Measurements from ENCODE around the gene NVL.
"Not testable (repeated sequence)": the region's sequence is repeated elsewhere in the genome, so short reads cannot be mapped to it uniquely, and the experiment has no call there.

Gene NVL

DNA sequence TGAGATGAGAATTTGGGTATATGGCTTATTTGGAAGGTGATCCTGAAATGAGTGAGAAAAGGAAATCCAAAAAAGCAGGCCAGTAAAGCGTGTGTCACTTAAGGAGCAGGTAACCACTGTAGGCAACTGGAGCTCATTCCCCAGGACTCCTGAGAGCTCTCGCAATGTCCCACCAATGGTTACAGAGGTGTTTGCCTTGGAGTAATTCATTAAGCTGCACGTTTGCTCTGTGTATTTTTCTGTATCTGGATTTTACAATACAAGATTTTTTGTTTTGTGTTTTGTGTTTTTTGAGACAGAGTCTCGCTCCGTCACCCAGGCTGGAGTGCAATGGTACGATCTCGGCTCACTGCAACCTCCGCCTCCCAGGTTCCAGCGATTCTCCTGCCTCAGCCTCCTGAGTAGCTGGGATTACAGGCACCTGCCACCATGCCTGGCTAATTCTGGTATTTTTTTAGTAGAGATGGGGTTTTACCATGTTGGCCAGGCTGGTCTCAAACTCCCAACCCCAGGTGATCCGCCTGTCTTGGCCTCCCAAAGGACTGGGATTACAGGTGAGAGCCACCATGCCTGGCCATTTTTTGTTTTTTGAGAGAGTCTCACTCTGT lies 123.9 kb downstream of the NVL start:
- not testable (repeated sequence) for H3K4me3 ChIP-seq
- peak overlapping the region; percentile 29 to 84 (median 71) for H3K27ac ChIP-seq

DNA sequence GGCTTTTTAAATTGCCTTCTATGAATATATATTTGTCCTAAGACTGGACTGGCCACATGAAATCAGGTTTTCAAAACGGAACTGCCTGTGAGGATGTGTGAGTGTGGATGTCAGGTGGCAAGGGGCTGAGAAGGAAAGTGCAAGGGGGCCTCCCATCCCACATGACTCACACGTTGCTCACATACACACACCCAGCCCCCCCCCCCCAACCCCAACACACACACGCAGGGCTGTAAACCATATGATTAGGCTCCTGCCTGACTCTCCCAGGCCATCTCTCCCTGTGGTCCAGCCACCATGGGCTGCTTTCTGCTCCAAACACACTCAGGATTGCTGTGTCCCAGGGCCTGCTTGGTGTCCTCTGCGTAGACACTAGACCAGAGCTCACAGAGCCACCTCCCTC lies 124.5 kb downstream of the NVL start:
- H3K4me3 ChIP-seq = no peak overlapping the region
- H3K27ac ChIP-seq = peak overlapping the region; percentile 29 to 84 (median 71)

DNA sequence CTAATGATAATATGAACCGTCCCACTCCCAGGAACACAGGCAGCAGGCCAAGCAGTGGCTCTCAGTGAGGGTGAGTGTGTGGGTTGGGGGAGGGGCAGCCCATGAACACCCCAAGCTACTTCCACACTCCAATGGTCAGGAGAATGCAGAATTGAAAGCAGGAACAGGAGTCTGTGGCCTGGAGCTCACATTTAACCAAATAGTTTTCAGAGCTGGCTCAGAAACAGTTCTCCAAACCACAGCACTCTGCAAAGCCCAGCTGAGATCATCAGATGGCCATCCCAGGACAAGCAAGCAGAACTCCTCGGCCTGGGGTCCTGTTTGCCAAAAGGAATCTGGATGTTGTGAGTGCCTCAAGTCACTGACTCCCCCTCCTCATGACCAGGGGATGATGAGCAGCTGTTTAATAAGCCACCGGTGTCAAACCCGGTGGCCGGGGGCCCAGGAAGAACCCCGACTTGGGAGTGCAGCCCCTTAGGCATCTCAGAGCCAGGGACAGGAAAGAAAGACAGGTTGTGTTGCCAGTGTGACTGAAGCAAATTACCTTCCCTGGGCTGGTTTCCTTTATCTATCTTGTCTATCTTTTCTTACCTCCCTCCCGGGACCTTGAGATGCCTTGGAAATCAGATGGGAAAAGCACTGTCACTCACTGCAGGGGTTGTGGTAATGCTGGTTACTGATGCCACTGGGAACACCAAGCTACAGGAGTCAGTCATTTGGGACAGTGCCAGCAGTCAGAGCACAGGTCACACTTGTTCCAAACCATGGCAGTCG lies 126.5 kb downstream of the NVL start:
- Histone ChIP-seq H3K4me3 (no peak overlapping the region), H3K27ac (peak overlapping the region in 20 of 21 experiments; percentile 9 to 87 (median 70))

DNA sequence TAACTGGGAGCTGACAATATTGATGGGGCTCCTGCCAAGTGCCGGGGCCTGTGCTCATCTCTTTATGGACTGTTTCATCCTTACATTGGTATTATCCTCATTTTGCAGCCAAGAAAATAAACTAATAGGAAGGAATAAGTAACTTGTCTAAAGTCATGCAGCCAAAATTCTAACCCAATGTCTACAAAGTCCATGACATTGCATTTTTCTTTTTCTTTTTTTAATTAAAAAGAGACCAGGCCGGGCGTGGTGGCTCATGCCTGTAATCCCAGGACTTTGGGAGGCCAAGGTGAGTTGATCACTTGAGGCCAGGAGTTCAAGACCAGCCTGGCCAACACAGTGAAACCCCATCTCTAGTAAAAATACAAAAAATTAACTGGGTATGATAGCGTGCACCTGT lies 128.1 kb downstream of the NVL start:
- H3K4me3 ChIP-seq = no peak overlapping the region
- peak overlapping the region in 13 of 21 experiments; percentile 7 to 81 (median 54) for H3K27ac ChIP-seq

DNA sequence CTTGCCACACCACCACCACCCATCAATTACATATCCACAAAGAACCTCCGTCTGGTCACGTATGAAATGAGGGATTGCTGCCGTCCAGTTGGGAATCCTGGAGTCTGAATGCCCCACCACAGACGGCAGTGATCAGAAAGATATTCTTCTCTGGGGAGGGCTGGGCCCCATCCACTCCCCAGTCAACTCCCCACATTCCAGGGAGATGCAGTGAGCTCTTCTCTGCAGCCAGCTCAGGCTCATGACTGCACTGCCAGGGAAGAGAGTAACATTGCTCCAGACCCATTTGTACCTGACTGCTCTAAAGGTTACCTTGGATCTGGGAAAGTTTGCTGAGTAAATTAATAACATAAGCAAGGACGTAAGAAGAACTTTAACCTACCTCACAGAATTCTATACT lies 128.6 kb downstream of the NVL start:
- H3K27ac ChIP-seq = peak overlapping the region in 15 of 21 experiments; percentile 2 to 81 (median 47)
- H3K4me3 ChIP-seq = no peak overlapping the region

DNA sequence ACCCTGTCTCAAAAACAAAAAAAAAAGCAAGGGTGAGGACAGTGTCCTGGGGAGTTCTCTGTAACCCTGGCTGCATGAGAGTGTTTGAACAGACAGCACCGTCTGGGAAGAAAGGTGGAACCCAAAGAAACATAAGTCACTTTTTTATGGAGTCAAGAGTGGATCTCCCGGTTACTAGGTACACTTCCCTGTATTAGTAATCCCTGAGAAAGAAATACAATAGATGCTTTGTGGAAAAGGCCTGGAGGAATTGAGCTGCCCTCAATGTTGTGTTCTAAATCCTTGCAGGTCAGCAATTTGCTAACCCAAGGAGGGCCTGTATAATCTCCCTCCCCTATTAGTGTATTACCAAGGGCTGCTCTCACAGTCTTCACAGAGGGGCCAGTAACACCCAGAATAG lies 130.3 kb downstream of the NVL start:
- H3K27ac ChIP-seq = peak overlapping the region in 16 of 21 experiments; percentile 11 to 81 (median 55)
- no peak overlapping the region for H3K4me3 ChIP-seq

DNA sequence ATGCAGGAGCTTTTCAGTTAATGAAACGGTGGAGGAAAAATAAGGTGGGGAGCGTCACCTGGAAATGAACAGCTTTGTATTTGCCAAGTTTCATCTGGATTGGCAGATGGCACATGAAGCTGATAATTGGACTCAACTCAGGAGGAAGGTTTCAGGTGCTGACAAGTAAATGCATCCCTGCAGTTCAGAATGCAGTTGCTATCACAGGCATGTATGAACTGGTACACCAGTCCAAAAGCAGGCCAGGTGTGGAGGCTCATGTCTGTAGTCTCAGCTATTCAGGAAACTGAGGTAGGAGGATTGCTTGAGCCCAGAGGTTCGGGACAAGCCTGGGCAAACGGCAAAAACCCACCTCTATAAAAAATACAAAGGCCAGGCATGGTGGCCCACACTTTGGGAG lies 131.4 kb downstream of the NVL start:
- no peak overlapping the region for H3K4me3 ChIP-seq
- peak overlapping the region in 12 of 21 experiments; percentile 40 to 81 (median 60) for H3K27ac ChIP-seq

DNA sequence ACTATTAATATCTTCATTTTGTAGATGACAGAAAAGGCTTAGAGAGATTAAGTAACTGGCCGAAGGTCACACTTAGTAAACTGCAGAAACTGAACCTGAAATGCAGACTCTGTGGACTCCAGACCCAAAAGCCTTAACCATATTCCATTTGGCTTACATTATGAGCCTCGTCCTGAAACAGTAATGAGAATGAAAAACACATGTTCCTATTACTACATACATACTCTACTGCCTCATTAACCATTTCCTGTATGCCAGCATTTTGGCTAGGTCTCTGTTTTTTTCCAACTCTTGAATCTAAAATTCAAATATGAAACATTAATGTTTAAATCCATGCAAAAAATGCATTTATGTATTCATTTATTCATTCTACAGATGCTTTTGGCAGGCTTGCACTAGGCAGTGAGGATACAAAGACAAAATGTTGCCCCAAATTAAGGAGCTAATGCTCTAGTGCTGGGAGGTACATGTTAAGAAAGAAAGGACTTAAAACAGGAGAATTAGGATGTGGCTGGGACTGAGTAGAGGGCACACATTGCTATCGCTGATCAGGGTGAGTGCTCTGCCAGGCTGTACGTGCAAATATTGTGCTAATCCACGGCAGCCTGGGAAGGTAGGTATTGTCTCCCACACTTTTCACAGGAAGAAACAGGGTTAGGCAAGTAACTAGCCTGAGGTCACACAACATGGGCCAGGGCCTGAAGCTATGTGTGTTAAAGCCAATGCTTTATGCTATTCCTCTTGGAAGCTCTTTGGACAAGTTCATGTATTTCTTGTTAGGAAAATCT lies 133.0 kb downstream of the NVL start:
- Histone ChIP-seq H3K27ac (peak overlapping the region in 13 of 21 experiments; percentile 4 to 81 (median 26)), H3K4me3 (no peak overlapping the region)

DNA sequence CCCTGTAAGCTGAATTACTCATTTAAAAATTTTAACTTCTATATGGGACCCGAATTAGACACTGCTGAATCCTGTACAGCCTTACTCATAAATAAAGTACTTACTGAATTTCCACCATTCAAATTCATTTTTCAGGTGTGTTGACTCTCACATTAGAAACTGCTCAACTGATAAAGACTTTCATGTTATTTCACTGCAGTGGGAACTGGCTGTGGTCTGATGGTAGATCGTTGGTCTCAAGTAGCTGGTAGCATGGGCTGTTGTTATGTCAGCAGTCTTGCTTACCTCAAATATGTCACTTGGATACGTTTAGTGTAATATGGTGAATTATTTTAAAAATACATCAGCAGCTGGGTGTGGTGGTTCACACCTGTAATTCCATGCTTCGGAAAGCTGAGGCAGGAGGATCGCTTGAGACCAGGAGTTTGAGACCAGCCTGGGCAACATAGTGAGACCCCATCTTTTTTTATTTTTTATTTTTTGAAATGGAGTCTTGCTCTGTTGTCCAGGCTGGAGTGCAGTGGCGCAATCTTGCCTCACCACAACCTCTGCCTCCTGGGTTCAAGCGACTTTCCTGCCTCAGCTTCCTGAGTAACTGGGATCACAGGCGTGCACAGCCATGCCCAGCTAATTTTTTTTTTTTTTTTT lies 136.5 kb downstream of the NVL start:
- Histone ChIP-seq H3K27ac (no peak overlapping the region), H3K4me3 (no peak overlapping the region)

DNA sequence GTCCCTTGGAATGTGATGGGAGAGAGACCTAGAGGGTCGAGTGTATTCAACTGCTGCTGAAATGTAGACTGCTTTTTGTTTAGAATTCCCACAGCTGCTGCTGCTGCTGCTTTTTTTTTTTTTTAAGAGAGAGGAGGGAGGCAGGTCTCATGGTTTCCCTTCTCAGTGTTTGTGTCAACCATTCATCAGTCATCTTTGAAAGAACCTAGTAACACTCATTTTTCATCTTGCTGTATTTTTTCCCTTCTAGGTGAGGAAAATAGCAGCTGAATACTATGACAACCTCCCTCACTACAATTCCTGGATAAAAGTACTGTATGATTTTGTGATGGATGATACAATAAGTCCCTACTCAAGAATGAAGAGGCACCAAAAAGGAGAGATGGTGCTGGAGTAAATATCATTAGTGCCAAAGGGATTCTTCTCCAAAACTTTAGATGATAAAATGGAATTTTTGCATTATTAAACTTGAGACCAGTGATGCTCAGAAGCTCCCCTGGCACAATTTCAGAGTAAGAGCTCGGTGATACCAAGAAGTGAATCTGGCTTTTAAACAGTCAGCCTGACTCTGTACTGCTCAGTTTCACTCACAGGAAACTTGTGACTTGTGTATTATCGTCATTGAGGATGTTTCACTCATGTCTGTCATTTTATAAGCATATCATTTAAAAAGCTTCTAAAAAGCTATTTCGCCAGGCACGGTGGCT lies 137.7 kb downstream of the NVL start:
- peak overlapping the region in 1 of 21 experiments; percentile 5 for H3K27ac ChIP-seq

DNA sequence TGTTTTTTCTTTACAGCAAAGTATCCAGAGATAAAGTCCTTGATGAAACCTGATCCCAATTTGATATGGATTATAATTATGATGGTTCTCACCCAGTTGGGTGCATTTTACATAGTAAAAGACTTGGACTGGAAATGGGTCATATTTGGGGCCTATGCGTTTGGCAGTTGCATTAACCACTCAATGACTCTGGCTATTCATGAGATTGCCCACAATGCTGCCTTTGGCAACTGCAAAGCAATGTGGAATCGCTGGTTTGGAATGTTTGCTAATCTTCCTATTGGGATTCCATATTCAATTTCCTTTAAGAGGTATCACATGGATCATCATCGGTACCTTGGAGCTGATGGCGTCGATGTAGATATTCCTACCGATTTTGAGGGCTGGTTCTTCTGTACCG lies 140.4 kb downstream of the NVL start:
- no peak overlapping the region for H3K27ac ChIP-seq

More for the DNA sequence above, 137.7 kb downstream of the NVL start:
- H3K4me3 ChIP-seq = no peak overlapping the region

DNA sequence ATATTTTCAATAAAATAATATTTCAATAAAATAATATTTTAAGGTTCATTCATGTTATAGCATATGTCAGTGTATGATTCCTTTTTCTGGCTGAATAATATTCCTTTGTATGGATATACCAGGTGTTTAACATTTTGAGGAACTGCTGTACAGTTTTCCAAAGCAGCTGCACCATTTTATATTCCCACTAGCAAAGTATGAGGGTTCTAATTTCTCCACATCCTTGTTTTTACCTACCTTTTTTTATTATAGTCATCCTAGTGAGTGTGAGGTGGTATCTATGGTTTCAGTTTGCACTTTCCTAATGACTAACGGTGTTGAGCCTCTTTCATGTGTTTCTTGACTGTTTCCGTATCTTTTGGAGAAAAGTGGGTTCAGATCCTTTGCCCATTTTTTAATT lies 141.7 kb downstream of the NVL start:
- Histone ChIP-seq H3K27ac (no peak overlapping the region), H3K4me3 (no peak overlapping the region)

More for the DNA sequence above, 140.4 kb downstream of the NVL start:
- H3K4me3 ChIP-seq = no peak overlapping the region

DNA sequence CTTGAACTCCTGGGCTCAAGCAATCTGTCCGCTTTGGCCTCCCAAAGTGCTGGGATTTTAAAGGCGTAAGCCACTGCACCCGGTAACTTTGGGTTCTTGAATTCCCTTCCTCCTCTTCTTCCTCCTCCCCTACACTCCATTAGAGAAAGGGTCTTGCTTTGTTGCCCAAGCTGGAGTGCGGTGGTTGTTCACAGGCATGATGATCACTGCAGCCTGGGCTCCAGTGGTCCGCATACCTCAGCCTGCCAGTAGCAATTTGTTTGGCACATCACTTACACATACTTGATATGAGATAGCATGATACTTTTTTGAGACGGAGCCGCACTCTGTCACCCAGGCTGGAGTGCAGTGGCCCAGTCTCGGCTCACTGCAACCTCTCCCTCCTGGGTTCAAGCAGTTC lies 144.8 kb downstream of the NVL start:
- Histone ChIP-seq H3K4me3 (peak overlapping the region; percentile 54 to 97 (median 90)), H3K27ac (peak overlapping the region in 15 of 21 experiments; percentile 6 to 98 (median 94))

DNA sequence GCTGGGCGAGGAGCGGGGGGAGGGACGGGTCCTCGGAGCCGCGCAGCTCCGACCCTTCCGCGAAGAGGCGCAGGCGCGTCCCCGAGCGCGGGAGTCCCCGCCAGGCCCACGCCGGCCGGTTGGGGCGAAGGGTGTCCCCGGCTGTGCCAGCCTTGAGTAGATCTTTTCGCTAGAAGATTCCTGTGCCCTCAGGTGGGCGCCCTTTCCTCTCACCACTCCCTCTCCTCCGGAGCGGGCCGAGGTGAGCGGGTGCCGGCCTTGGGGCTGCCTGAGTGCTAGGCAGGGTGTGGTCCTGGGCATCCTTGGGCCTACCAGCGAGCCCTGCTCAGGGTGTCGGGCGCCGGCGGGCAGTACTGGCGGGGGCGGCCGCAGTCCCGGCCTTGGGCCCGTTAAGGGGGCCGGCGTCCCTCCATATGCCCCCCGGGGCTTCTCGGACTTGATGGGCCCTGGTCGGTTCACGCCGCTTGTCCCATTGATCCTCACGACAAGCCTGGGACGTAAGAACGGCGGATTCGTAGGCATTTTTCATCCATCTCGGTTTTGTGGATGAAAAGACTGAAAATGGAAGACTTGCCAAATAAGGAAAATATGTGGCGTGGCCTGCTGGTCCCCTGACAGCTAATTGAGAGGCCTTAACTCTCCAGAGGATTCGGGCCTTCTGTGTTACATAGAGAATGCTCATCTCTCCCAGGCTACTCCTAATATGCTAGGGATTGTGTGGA lies 146.2 kb downstream of the NVL start:
- Histone ChIP-seq H3K4me3 (peak overlapping the region; percentile 54 to 97 (median 90)), H3K27ac (peak overlapping the region; percentile 86 to 98 (median 94))

DNA sequence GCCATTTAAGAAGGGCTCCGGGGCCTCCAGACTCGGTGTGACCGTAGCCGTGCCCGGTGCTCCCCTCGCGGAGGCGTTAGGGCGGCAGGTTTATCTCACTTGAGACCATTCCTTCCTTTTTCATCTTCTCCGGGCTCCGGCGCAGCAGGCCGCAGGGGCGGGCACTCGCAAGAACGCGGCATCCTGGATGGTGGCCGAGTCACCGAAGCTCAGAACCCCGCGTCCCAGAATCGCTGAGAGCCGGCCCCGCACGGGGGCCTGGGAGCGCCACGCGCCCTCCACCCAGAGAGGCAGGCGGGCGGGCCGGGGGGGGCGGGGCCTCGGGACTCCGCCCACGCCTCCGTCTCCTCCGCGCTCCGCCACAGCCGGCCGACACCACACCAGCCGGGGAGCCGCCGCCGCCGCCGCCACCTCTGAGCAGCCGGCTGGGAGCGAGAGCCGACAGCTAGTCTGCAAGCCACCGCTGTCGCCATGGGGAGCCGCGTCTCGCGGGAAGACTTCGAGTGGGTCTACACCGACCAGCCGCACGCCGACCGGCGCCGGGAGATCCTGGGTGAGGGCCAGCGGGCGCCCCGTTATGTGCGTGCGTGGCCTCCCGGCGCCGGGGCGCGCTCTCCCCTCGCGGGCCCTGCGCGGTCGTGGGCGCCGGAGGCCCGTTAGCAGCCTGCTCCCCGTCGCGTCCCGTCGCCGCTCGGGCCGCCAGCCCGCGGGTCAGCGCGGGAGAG lies 146.9 kb downstream of the NVL start, which contains the start of gene DEGS1:
DEGS1 (plus strand) TSS at position 375 of the 725 bp plus-strand sequence; CDS start at position 472, 97 bp downstream.
- peak within 1 kb of the TSS; percentile 54 to 97 (median 90) for H3K4me3 ChIP-seq
- H3K27ac ChIP-seq = peak within 1 kb of the TSS; percentile 86 to 98 (median 94)

DNA sequence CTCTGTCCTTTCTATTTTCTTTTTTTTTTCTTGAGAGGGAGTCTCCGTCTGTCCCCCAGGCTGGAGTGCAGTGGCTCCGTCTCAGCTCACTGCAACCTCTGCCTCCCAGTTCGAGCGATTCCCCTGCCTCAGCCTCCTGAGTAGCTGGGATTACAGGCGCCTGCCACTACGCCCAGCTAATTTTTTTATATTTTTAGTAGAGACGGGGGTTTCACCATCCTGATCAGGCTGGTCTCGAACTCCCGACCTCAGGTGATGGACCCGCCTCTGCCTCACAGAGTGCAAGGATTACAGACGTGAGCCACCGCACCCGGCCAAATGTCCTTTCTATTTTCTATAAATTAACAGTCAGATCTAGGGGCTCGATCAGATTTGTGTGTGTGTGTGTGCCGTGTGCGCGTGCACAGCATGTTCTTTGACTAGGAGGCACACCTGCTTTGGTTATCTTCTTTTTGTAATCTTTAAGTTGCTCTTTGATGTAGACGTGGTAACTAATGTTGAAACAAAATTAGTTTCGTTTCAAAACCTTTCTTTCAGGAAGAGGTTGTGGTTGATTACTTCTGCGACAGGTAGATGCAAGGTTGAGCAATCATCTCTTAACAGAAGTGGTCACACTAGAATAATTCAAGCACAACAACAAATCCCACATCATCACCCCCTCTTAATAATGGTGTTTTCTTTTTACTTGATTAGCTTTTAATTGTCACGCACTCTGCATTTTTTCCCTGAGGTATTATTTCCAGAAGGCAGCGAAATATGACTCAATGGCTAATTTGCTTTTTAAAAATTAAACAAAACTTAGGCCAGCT lies 147.7 kb downstream of the NVL start:
- Histone ChIP-seq H3K27ac (peak overlapping the region; percentile 47 to 98 (median 94)), H3K4me3 (peak overlapping the region; percentile 54 to 97 (median 90))

DNA sequence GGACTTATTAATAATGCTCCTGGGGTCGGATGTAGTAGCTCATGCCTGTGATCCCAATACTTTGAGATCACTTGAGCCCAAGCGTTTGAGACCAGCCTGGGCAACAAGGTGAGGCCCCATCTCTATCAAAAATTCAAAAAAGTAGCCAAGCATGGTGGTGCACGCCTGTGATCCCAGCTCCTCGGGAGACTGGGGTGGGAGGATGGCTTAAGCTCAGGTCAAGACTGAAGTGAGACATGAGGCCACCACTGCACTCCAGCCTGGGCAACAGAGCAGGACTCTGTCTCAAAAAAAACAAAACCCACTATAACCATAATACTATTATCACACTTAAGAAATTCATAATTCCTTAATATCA lies 148.5 kb downstream of the NVL start:
- H3K27ac ChIP-seq = peak overlapping the region in 17 of 21 experiments; percentile 8 to 98 (median 94)
- H3K4me3 ChIP-seq = no peak overlapping the region

Measured in skin epidermis (tissue), 12 donors.